ENCODE results near the gene CDC42.

The CDC42 gene

DNA sequence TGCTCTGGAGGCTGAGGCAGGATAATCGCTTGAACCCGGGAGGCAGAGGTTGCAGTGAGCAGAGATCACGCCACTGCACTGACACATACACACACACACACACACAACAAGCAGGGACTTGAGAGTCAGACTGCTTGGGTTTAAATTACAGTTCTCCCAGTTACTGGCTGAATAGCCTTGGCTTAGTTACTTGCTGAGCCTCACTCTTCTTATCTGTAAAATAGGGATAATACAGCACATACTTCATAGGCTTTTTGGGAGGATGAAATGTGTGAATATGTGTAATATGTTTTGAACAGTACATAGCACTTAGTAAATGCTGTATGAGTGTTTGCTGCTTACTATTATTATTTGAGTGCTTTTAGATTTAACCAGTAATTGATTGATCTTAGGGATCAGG, 23.8 kb downstream of the CDC42 start:
- DNase-seq (ENCODE audit: low spot score), result no peak

DNA sequence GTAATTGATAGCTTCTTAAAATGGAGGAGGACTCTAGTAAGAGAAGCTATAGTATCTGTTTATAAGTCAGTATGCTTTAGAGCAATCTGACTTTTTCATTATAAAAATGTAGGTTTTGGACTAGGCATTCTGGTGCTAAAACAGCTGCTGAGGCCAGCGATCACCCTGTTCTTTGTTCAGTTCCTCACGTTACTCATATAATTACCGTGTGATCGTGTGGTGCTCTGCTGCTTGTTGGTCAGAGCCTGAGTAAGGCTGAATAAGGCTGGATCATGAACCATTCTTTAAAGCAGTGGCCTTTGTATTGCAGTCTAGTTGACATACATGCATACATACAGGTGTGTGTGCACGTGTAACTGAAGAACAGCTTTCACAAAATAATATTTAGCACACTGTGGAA, 25.2 kb downstream of the CDC42 start:
- no peak for DNase-seq (ENCODE audit: low spot score)

DNA sequence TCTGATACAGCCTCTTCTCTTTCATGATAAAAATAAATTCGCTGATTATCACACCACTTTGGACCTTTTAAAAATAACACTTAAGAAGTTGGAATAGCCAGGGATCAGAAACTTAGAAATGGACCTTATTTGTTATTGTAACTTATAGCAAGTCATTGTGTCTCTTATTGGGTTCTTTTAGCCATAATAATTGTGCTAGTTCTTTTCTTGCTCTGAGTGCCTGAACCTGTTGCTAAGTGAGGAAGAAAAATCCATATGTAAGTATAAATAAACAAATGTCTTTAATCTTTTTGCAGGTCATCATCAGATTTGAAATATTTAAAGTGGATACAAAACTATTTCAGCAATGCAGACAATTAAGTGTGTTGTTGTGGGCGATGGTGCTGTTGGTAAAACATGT, 25.6 kb downstream of the CDC42 start:
- DNase-seq (ENCODE audit: low spot score), result no peak

DNA sequence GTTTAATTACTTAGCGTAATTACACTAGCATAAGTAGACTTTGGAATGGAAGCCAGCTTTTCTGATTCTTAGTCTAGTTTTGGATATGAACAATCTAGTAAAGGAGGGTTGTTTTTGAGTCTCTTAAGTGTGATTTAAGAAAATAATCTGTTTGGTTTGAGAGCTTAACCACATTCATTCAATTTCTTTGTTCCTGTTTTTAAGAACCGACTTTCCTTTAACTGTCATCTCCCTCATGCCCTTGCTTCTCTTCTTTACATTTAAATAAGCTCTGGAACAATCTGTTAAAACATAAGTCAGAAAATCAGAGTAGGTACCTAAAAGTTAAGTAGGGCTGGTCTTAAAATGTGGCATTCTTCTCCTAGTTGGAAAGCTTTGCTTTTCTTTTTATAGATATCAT, 27.7 kb downstream of the CDC42 start:
- no peak for DNase-seq (ENCODE audit: low spot score)

GRCh38 chr1:22088331-22088730, 35.8 kb downstream of the CDC42 start:
- DNase-seq (ENCODE audit: low spot score), result no peak

DNA sequence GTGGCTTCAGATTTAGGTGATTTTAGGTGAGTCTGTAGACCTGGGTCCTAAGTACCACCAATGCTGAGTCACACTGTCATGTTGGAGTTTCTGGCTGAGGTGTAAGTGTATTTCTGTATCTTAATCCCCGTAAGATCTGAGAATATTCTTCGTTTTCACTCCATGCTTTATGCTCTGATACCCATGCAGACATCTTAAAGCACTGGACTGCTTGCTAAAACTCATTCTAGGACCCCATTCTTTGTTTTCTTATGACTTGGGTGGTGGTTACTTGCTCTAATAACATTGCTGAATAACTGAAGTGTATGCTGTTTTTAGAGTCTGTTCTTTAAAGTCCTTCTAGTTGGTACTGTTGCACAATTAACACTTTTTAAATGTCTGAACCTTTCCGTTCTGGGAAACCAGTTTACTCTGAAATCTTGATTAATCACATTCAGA, 36.6 kb downstream of the CDC42 start:
- DNase-seq (ENCODE audit: low spot score), result no peak

GRCh38 chr1:22089787-22090186, 37.3 kb downstream of the CDC42 start:
- no peak for DNase-seq (ENCODE audit: low spot score)

GRCh38 chr1:22090867-22091266, 38.4 kb downstream of the CDC42 start:
- DNase-seq (ENCODE audit: low spot score), result no peak

- DNase-seq (ENCODE audit: low spot score), result peak; percentile 31
Measured at GRCh38 chr1:22092026-22092768, 39.7 kb downstream of the CDC42 start.

GRCh38 chr1:22093513-22093912, 41.0 kb downstream of the CDC42 start:
- DNase-seq (ENCODE audit: low spot score), result no peak

- no peak for DNase-seq (ENCODE audit: low spot score)
Measured at GRCh38 chr1:22096036-22096435, 43.5 kb downstream of the CDC42 start.

GRCh38 chr1:22096463-22096862, 44.0 kb downstream of the CDC42 start:
- DNase-seq (ENCODE audit: low spot score), result no peak

DNA sequence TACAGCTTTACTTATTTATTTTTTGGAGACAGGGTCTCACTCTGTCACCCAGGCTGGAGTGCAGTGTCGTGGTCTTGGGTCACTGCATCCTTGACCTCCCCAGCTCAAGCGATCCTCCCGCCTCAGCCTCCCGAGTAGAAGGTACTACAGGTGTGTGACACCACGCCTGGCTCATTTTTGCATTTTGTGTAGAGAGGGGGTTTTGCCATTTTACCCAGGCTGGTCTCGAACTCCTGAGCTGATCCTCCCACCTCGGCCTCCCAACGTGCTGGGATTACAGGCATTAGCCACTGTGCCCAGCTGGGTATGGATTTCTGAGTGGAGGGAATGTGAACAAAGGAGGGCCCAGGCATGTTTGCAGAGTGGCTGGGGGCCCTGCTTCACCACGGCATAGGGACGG, 46.2 kb downstream of the CDC42 start:
- no peak for DNase-seq (ENCODE audit: low spot score)

GRCh38 chr1:22100168-22100567, 47.7 kb downstream of the CDC42 start:
- DNase-seq (ENCODE audit: low spot score), result no peak

- DNase-seq (ENCODE audit: low spot score), result no peak
Measured at GRCh38 chr1:22101199-22101598, 48.7 kb downstream of the CDC42 start.

GRCh38 chr1:22101995-22102394, 49.5 kb downstream of the CDC42 start:
- no peak for DNase-seq (ENCODE audit: low spot score)

- DNase-seq (ENCODE audit: low spot score), result no peak
Measured at GRCh38 chr1:22102746-22103145, 50.2 kb downstream of the CDC42 start.

DNA sequence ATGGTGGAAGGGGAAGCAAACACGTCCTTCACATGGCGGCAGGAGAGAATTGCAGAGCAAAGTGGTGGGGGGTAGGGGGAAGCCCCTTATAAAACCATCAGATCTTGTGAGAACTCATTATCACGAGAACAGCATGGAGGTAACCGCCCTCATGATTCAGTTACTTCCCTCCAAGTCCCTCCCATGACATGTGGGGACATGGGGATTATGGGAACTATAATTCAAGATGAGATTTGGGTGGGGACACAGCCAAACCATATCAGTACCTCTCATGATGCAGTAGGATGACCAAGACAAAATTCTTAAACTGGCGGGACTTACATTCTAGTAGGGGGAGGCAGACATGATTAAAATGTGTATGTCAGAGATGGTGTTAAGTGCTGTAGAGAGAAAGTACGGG, 51.6 kb downstream of the CDC42 start:
- no peak for DNase-seq (ENCODE audit: low spot score)

GRCh38 chr1:22104865-22105437, 52.4 kb downstream of the CDC42 start:
- no peak for DNase-seq (ENCODE audit: low spot score)

- peak; percentile 63 for DNase-seq (ENCODE audit: low spot score)
Measured at GRCh38 chr1:22105611-22106207, 53.2 kb downstream of the CDC42 start.

DNA sequence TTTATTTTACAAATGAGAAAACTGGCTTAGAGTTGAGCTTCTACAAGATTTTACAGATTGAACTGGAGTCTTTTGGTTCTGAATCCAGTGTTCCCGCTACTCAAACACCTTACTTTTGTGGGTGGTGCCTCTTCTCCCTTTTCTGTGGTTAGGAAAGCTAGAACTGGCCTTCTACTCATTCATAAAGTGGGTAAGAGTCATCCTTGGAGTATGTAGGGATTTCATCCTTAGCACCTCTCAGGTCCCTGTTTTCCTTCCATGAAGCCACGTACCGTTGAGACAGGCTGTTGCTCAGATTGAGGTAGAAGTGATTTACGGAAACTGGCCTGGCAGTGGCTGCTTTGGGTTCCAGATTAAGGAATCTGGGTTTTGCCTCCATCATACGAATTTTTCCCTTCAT, 54.6 kb downstream of the CDC42 start:
- DNase-seq (ENCODE audit: low spot score), result no peak

DNA sequence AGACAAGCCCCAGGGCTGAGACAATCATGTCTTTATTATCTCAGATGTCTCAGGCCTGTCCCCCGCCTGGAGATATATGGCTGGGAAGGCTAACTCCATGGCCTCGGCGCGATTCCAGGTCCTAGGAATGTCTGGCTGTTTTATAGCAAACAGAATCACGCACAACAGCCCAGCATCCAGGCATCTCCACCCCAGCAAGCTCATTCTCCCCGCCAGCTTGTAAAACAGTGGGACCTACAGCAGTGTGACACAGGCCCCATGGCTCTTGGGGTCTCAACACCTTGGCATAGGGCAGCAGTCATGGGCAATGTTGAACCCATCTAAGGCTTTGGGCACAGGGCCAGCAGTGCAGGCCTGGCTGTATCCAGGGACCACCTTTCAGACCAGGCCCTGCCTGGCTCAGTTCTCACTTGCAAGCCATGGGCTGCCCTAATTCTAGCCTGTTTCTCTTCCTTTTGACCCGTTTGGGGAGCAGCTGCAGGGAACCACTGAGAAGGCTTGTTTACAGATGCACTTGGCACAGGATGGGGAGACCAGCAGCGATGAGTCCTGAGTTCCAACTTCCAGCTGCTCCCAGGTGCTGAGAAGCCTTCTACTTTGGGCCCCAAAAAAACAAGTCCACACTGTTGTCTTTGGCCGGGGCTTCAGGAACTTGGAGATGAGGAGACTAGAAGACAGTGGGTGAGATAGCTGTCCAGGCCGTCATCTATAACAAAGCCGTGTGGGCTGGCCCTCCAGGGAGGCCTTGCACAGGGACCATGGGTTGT, 56.0 kb downstream of the CDC42 start:
- DNase-seq (ENCODE audit: low spot score), result no peak

GRCh38 chr1:22110016-22110415, 57.5 kb downstream of the CDC42 start:
- DNase-seq (ENCODE audit: low spot score), result no peak

Data from germinal center (tissue), 1 donor.